Activated CD4-positive, alpha-beta T cell treated with anti-CD3 and anti-CD28 coated beads, Interleukin-2, amount 10 ng/mL, durations not matched to agents 7 days and 5 days (primary cell): ENCODE results near the gene PDGFRB. TPM values are rescaled to one million over a fixed set of nuclear protein-coding genes. Genes with fewer than 3 reads are reported as not detected.

Source experiments
- CTCF ChIA-PET: fragments of 350-600 bp; sonication (Branson Sonifier 250); formaldehyde crosslinking; loops from one replicate; lab custom pipeline; 2021; ENCODE audit warnings: antibody characterized with exemption; lab: Charles Lee
- POLR2A ChIA-PET: fragments of 350-600 bp; sonication (Branson Sonifier 250); formaldehyde crosslinking; loops from one replicate; lab custom pipeline; 2021; ENCODE audit warnings: antibody characterized with exemption; lab: Charles Lee
- DNase-seq: peaks from one replicate; pipeline ENCODE4 v3.0.0-alpha.2; 2020
- H3K27ac Mint-ChIP-seq: one replicate; pipeline ENCODE4 v1.8.0; 2021; ENCODE audit warnings: mild to moderate bottlenecking, moderate library complexity, mixed read lengths
- H3K27me3 Mint-ChIP-seq: one replicate; pipeline ENCODE4 v1.8.0; 2021; ENCODE audit warnings: mixed read lengths
- H3K36me3 Mint-ChIP-seq: one replicate; pipeline ENCODE4 v1.8.0; 2021; ENCODE audit warnings: low read depth, mixed read lengths
- H3K4me1 Mint-ChIP-seq: one replicate; pipeline ENCODE4 v1.8.0; 2021; ENCODE audit warnings: mixed read lengths
- H3K4me3 Mint-ChIP-seq: one replicate; pipeline ENCODE4 v1.8.0; 2021; ENCODE audit warnings: mild to moderate bottlenecking, moderate library complexity, mixed read lengths
- H3K9me3 Mint-ChIP-seq: one replicate; pipeline ENCODE4 v1.8.0; 2021; ENCODE audit warnings: mixed read lengths
- total RNA-seq, 2 experiments: library from RNA; stranded (reverse); gene quantifications; one replicate each; pipeline ENCODE4 v1.2.3, GENCODE V29; 2021

The PDGFRB gene
- 1 to 10 TPM; 1.9 to 3.6 TPM for total RNA-seq

- no peaks in the 10 kb centered on the region for H3K36me3 Mint-ChIP-seq
- H3K27ac Mint-ChIP-seq, result no peak within 1 kb of the TSS
- no peaks in the 10 kb centered on the region for H3K9me3 Mint-ChIP-seq
- H3K27me3 Mint-ChIP-seq, result peaks cover 33% of the 10 kb centered on the region
- H3K4me1 Mint-ChIP-seq, result peaks cover 20% of the 10 kb centered on the region
- POLR2A ChIA-PET, result no interaction called here
- peak; percentile 27 for DNase-seq
- CTCF ChIA-PET, result no interaction called here
- H3K4me3 Mint-ChIP-seq, result peak within 1 kb of the TSS; percentile 68
Observed at GRCh38 chr5:150155258-150156026, at the start of gene PDGFRB. PDGFRB (minus strand) TSS chr5:150155845; CDS start chr5:150137047, 18,798 bp downstream.

GRCh38 chr5:150204590-150204960 lies 48.9 kb upstream of the PDGFRB start:
- Mint-ChIP-seq H3K36me3 (no peaks in the 10 kb centered on the region), H3K4me1 (peaks cover 16% of the 10 kb centered on the region), H3K9me3 (no peaks in the 10 kb centered on the region), H3K27me3 (peaks cover 16% of the 10 kb centered on the region), H3K4me3 (no peak overlapping the region), H3K27ac (no peak overlapping the region)
- no peak for DNase-seq
- ChIA-PET CTCF (interaction anchor here (1.2 kb wide), 1 partner anchor 28 kb away, joined by 3 read pairs; no protein-coding TSS in a partner anchor), POLR2A (no interaction called here)

GRCh38 chr5:150203832-150204589 lies 48.4 kb upstream of the PDGFRB start:
- CTCF ChIA-PET, result no interaction called here
- H3K27me3 Mint-ChIP-seq, result peaks cover 16% of the 10 kb centered on the region
- POLR2A ChIA-PET, result no interaction called here

GRCh38 chr5:150202501-150202900 lies 46.9 kb upstream of the PDGFRB start:
- no peaks in the 10 kb centered on the region for H3K9me3 Mint-ChIP-seq
- POLR2A ChIA-PET, result no interaction called here
- H3K4me1 Mint-ChIP-seq, result peaks cover 3% of the 10 kb centered on the region
- no peak for DNase-seq
- no peaks in the 10 kb centered on the region for H3K36me3 Mint-ChIP-seq
- no peak overlapping the region for H3K4me3 Mint-ChIP-seq
- H3K27me3 Mint-ChIP-seq, result peaks cover 7% of the 10 kb centered on the region
- no peak overlapping the region for H3K27ac Mint-ChIP-seq
- CTCF ChIA-PET, result interaction anchor here (0.5 kb wide), 1 partner anchor 38 kb away, joined by 3 read pairs; no protein-coding TSS in a partner anchor

More at GRCh38 chr5:150203832-150204589, 48.4 kb upstream of the PDGFRB start:
- no peak for DNase-seq
- Mint-ChIP-seq H3K4me1 (peaks cover 11% of the 10 kb centered on the region), H3K4me3 (no peak overlapping the region), H3K27ac (no peak overlapping the region), H3K9me3 (no peaks in the 10 kb centered on the region), H3K36me3 (no peaks in the 10 kb centered on the region)

- H3K27ac Mint-ChIP-seq, result no peak overlapping the region
- H3K27me3 Mint-ChIP-seq, result peaks cover 11% of the 10 kb centered on the region
- ChIA-PET CTCF (no interaction called here), POLR2A (no interaction called here)
- no peak overlapping the region for H3K4me3 Mint-ChIP-seq
- no peaks in the 10 kb centered on the region for H3K36me3 Mint-ChIP-seq
- H3K9me3 Mint-ChIP-seq, result no peaks in the 10 kb centered on the region
- H3K4me1 Mint-ChIP-seq, result no peaks in the 10 kb centered on the region
- no peak for DNase-seq
Observed at GRCh38 chr5:150197476-150197875, 41.8 kb upstream of the PDGFRB start.

- H3K27ac Mint-ChIP-seq, result no peak overlapping the region
- ChIA-PET POLR2A (no interaction called here), CTCF (no interaction called here)
- H3K36me3 Mint-ChIP-seq, result no peaks in the 10 kb centered on the region
- no peaks in the 10 kb centered on the region for H3K4me1 Mint-ChIP-seq
- H3K4me3 Mint-ChIP-seq, result no peak overlapping the region
- H3K9me3 Mint-ChIP-seq, result no peaks in the 10 kb centered on the region
- DNase-seq, result no peak
- peaks cover 11% of the 10 kb centered on the region for H3K27me3 Mint-ChIP-seq
Observed at GRCh38 chr5:150196986-150197385, 41.3 kb upstream of the PDGFRB start.

GRCh38 chr5:150196514-150196913 lies 40.9 kb upstream of the PDGFRB start:
- DNase-seq, result no peak
- Mint-ChIP-seq H3K27ac (no peak overlapping the region), H3K9me3 (no peaks in the 10 kb centered on the region), H3K4me3 (no peak overlapping the region), H3K27me3 (peaks cover 15% of the 10 kb centered on the region), H3K4me1 (no peaks in the 10 kb centered on the region), H3K36me3 (no peaks in the 10 kb centered on the region)
- POLR2A ChIA-PET, result no interaction called here
- CTCF ChIA-PET, result no interaction called here

- CTCF ChIA-PET, result no interaction called here
- no peak overlapping the region for H3K4me3 Mint-ChIP-seq
- H3K4me1 Mint-ChIP-seq, result no peaks in the 10 kb centered on the region
- no peak for DNase-seq
- H3K36me3 Mint-ChIP-seq, result no peaks in the 10 kb centered on the region
- H3K27ac Mint-ChIP-seq, result no peak overlapping the region
- H3K9me3 Mint-ChIP-seq, result no peaks in the 10 kb centered on the region
- POLR2A ChIA-PET, result no interaction called here
- peaks cover 20% of the 10 kb centered on the region for H3K27me3 Mint-ChIP-seq
Observed at GRCh38 chr5:150195736-150196485, 40.3 kb upstream of the PDGFRB start.

GRCh38 chr5:150192462-150192861 lies 36.8 kb upstream of the PDGFRB start:
- DNase-seq, result no peak
- Mint-ChIP-seq H3K9me3 (no peaks in the 10 kb centered on the region), H3K36me3 (no peaks in the 10 kb centered on the region), H3K27me3 (peaks cover 37% of the 10 kb centered on the region), H3K27ac (no peak overlapping the region), H3K4me3 (no peak overlapping the region), H3K4me1 (no peaks in the 10 kb centered on the region)
- CTCF ChIA-PET, result interaction anchor here (0.7 kb wide), 1 partner anchor 34 kb away, joined by 3 read pairs; no protein-coding TSS in a partner anchor
- POLR2A ChIA-PET, result no interaction called here

GRCh38 chr5:150190987-150191386 lies 35.3 kb upstream of the PDGFRB start:
- no peak overlapping the region for H3K4me3 Mint-ChIP-seq
- no peak overlapping the region for H3K27ac Mint-ChIP-seq
- H3K4me1 Mint-ChIP-seq, result no peaks in the 10 kb centered on the region
- ChIA-PET CTCF (no interaction called here), POLR2A (no interaction called here)
- no peaks in the 10 kb centered on the region for H3K9me3 Mint-ChIP-seq
- no peak for DNase-seq
- peaks cover 43% of the 10 kb centered on the region for H3K27me3 Mint-ChIP-seq
- no peaks in the 10 kb centered on the region for H3K36me3 Mint-ChIP-seq

- ChIA-PET CTCF (interaction anchor here (1.0 kb wide), 1 partner anchor 15 kb away, joined by 3 read pairs; no protein-coding TSS in a partner anchor), POLR2A (no interaction called here)
- Mint-ChIP-seq H3K27me3 (peaks cover 43% of the 10 kb centered on the region), H3K4me3 (no peak overlapping the region), H3K4me1 (no peaks in the 10 kb centered on the region), H3K9me3 (no peaks in the 10 kb centered on the region), H3K27ac (no peak overlapping the region), H3K36me3 (no peaks in the 10 kb centered on the region)
- DNase-seq, result no peak
Observed at GRCh38 chr5:150190503-150190979, 34.9 kb upstream of the PDGFRB start.

- no peaks in the 10 kb centered on the region for H3K4me1 Mint-ChIP-seq
- no peak for DNase-seq
- no peak within 1 kb of the TSS for H3K4me3 Mint-ChIP-seq
- H3K9me3 Mint-ChIP-seq, result no peaks in the 10 kb centered on the region
- no peak within 1 kb of the TSS for H3K27ac Mint-ChIP-seq
- H3K27me3 Mint-ChIP-seq, result peaks cover 43% of the 10 kb centered on the region
- POLR2A ChIA-PET, result no interaction called here
- CTCF ChIA-PET, result interaction anchor here (1.0 kb wide), 1 partner anchor 14 kb away, joined by 3 read pairs; no protein-coding TSS in a partner anchor
- H3K36me3 Mint-ChIP-seq, result no peaks in the 10 kb centered on the region
Observed at GRCh38 chr5:150189728-150190502, 34.3 kb upstream of the PDGFRB start, which contains the start of gene SLC6A7. SLC6A7 (plus strand) TSS chr5:150190062; CDS start chr5:150190328, 266 bp downstream.
